Immature natural killer cell (primary cell): ENCODE data around the gene C1QTNF5. TPM values are rescaled to one million over a fixed set of nuclear protein-coding genes. Genes with fewer than 3 reads are reported as not detected.

Experiments
- DNase-seq, 3 donors: peaks; one replicate each; pipeline ENCODE4 v3.0.0; 2022; ENCODE audit warnings: mixed read lengths in 1 of 3
- H3K27ac Mint-ChIP-seq, 6 donors: one replicate each; pipeline ENCODE4 v1.8.0; 2020; ENCODE audit warnings: mixed read lengths in 6 of 6, mild to moderate bottlenecking in 5 of 6, inconsistent platforms in 4 of 6, moderate library complexity in 3 of 6
- H3K27me3 Mint-ChIP-seq, 3 donors: one replicate each; pipeline ENCODE4 v1.8.0; 2020 to 2021; ENCODE audit warnings: low read depth in 3 of 3, mild to moderate bottlenecking in 3 of 3, mixed read lengths in 3 of 3, moderate library complexity in 3 of 3, inconsistent platforms in 1 of 3
- H3K36me3 Mint-ChIP-seq, 3 donors: one replicate each; pipeline ENCODE4 v1.8.0; 2020; ENCODE audit warnings: mixed read lengths in 3 of 3, inconsistent platforms in 2 of 3, mild to moderate bottlenecking in 2 of 3
- H3K4me1 Mint-ChIP-seq, 2 donors: one replicate each; pipeline ENCODE4 v1.8.0; 2020; ENCODE audit warnings: inconsistent platforms in 2 of 2, mild to moderate bottlenecking in 2 of 2, mixed read lengths in 2 of 2, moderate library complexity in 1 of 2
- H3K4me3 Mint-ChIP-seq, 5 donors: one replicate each; pipeline ENCODE4 v1.8.0; 2020; ENCODE audit warnings: mild to moderate bottlenecking in 5 of 5, mixed read lengths in 5 of 5, inconsistent platforms in 3 of 5, moderate library complexity in 3 of 5
- H3K9me3 Mint-ChIP-seq, 6 donors: one replicate each; pipeline ENCODE4 v1.8.0; 2020; ENCODE audit warnings: mild to moderate bottlenecking in 6 of 6, mixed read lengths in 6 of 6, inconsistent platforms in 4 of 6, moderate library complexity in 3 of 6
- polyA plus RNA-seq, 3 donors: library from polyadenylated mRNA; unstranded; fragments of 300-500 nt; fragmentation: Illumina TruSeq; gene quantifications; one replicate each; pipeline ENCODE4 v1.2.3, GENCODE V29; 2021

C1QTNF5 gene
- polyA plus RNA-seq, 3 donors from 2014 or later: not detected

GRCh38 chr11:119359365-119360214 is 18.9 kb upstream of the C1QTNF5 start:
- H3K9me3 Mint-ChIP-seq: no peaks in the 10 kb centered on the region
- peaks cover 10 to 20% of the 10 kb centered on the region in 2 donors for H3K4me1 Mint-ChIP-seq
- no peak overlapping the region for H3K27ac Mint-ChIP-seq
- no peak for DNase-seq
- H3K27me3 Mint-ChIP-seq: peaks cover 15 to 27% (median 18%) of the 10 kb centered on the region in 3 donors
- no peak overlapping the region for H3K4me3 Mint-ChIP-seq
- H3K36me3 Mint-ChIP-seq: no peaks in the 10 kb centered on the region

GRCh38 chr11:119357074-119357473 is 16.4 kb upstream of the C1QTNF5 start:
- Mint-ChIP-seq H3K36me3 (peaks cover 0 to 3% (median 0%) of the 10 kb centered on the region in 3 donors), H3K9me3 (no peaks in the 10 kb centered on the region), H3K4me1 (peaks cover 5 to 10% of the 10 kb centered on the region in 2 donors), H3K27ac (no peak overlapping the region), H3K4me3 (peak overlapping the region; percentile 53 to 66 (median 62)), H3K27me3 (peaks cover 10 to 20% (median 18%) of the 10 kb centered on the region in 3 donors)
- no peak for DNase-seq

GRCh38 chr11:119356349-119357031 is 15.8 kb upstream of the C1QTNF5 start:
- Mint-ChIP-seq H3K4me1 (peaks cover 5 to 10% of the 10 kb centered on the region in 2 donors), H3K27ac (peak overlapping the region in 4 of 6 donors; percentile 6 to 70 (median 63)), H3K36me3 (peaks cover 0 to 3% (median 0%) of the 10 kb centered on the region in 3 donors), H3K9me3 (no peaks in the 10 kb centered on the region), H3K27me3 (peaks cover 10 to 18% (median 15%) of the 10 kb centered on the region in 3 donors), H3K4me3 (peak overlapping the region; percentile 82 to 94 (median 92))
- DNase-seq: peak; percentile 55 to 66 (median 62)

DNA sequence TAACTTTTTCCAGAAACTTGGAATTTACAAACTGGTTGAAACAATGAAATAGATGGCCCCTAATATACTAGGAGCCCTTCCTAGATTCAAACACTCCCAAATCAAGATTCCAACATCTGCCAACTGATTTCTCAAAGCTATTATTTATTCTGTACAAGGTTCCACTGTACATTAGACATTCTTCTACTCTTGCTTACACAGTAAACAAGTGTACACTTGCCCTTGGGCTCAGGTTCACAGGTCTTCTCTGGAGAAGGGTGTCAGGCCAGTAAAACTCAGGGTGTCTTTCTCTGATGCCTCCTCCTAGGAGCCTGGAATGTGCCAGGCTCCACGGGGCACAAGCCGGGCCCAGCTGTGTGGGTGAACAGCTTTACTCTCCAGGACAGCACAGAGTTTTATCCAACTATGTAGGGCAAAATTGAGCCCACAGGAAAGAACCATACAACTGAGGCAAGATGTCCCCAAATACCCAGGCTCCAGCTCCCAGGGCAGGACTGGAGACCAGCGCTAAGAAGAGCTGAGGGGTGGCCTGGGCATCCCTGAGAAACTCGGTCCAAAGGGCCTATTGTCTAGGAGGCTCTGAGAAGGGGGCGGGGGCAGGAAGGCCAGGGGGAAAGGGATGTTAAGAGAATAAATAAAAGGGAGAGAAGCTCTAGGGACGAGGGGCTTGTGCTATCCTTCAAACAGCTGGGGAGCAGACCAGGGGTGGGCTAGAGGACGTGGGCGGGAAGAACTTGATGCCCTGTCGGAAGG is 14.6 kb upstream of the C1QTNF5 start:
- Mint-ChIP-seq H3K9me3 (no peaks in the 10 kb centered on the region), H3K27ac (no peak overlapping the region), H3K27me3 (peaks cover 10 to 18% (median 15%) of the 10 kb centered on the region in 3 donors), H3K4me3 (peak overlapping the region; percentile 29 to 89 (median 49)), H3K36me3 (peaks cover 0 to 3% (median 2%) of the 10 kb centered on the region in 3 donors), H3K4me1 (peaks cover 5 to 10% of the 10 kb centered on the region in 2 donors)
- DNase-seq: no peak

GRCh38 chr11:119352857-119353260 is 12.2 kb upstream of the C1QTNF5 start:
- peaks cover 5 to 10% of the 10 kb centered on the region in 2 donors for H3K4me1 Mint-ChIP-seq
- H3K27ac Mint-ChIP-seq: no peak overlapping the region
- no peaks in the 10 kb centered on the region for H3K9me3 Mint-ChIP-seq
- no peak for DNase-seq
- no peak overlapping the region for H3K4me3 Mint-ChIP-seq
- peaks cover 4 to 14% (median 11%) of the 10 kb centered on the region in 3 donors for H3K27me3 Mint-ChIP-seq
- peaks cover 0 to 3% (median 2%) of the 10 kb centered on the region in 3 donors for H3K36me3 Mint-ChIP-seq

GRCh38 chr11:119351232-119351631 is 10.5 kb upstream of the C1QTNF5 start:
- peak overlapping the region in 1 of 6 donors; percentile 61 for H3K27ac Mint-ChIP-seq
- H3K9me3 Mint-ChIP-seq: no peaks in the 10 kb centered on the region
- peaks cover 2 to 4% of the 10 kb centered on the region in 2 donors for H3K4me1 Mint-ChIP-seq
- peaks cover 0 to 3% (median 2%) of the 10 kb centered on the region in 3 donors for H3K36me3 Mint-ChIP-seq
- peaks cover 4 to 10% (median 6%) of the 10 kb centered on the region in 3 donors for H3K27me3 Mint-ChIP-seq
- H3K4me3 Mint-ChIP-seq: no peak overlapping the region
- DNase-seq: no peak

- no peak for DNase-seq
- Mint-ChIP-seq H3K4me3 (no peak overlapping the region), H3K9me3 (no peaks in the 10 kb centered on the region), H3K4me1 (no peaks in the 10 kb centered on the region), H3K36me3 (peaks cover 0 to 3% (median 2%) of the 10 kb centered on the region in 3 donors), H3K27me3 (peaks cover 3 to 7% (median 4%) of the 10 kb centered on the region in 3 donors), H3K27ac (no peak overlapping the region)
Observed at GRCh38 chr11:119350302-119350701, 9.6 kb upstream of the C1QTNF5 start.

GRCh38 chr11:119347940-119348605 is 7.4 kb upstream of the C1QTNF5 start:
- Mint-ChIP-seq H3K27me3 (peaks cover 4 to 11% (median 5%) of the 10 kb centered on the region in 3 donors), H3K36me3 (peaks cover 0 to 3% (median 2%) of the 10 kb centered on the region in 3 donors), H3K4me3 (no peak overlapping the region), H3K27ac (no peak overlapping the region), H3K9me3 (no peaks in the 10 kb centered on the region), H3K4me1 (no peaks in the 10 kb centered on the region)
- no peak for DNase-seq

- no peak for DNase-seq
- Mint-ChIP-seq H3K9me3 (no peaks in the 10 kb centered on the region), H3K36me3 (peaks cover 0 to 2% (median 0%) of the 10 kb centered on the region in 3 donors), H3K27ac (no peak overlapping the region), H3K4me1 (no peaks in the 10 kb centered on the region), H3K4me3 (no peak overlapping the region), H3K27me3 (peaks cover 3 to 8% (median 5%) of the 10 kb centered on the region in 3 donors)
Observed at GRCh38 chr11:119347242-119347641, 6.6 kb upstream of the C1QTNF5 start.

- Mint-ChIP-seq H3K36me3 (peaks cover 0 to 2% (median 0%) of the 10 kb centered on the region in 3 donors), H3K4me1 (no peaks in the 10 kb centered on the region), H3K27me3 (peaks cover 5 to 8% (median 6%) of the 10 kb centered on the region in 3 donors), H3K4me3 (no peak within 1 kb of the TSS), H3K9me3 (no peaks in the 10 kb centered on the region), H3K27ac (no peak within 1 kb of the TSS)
- DNase-seq: no peak
Observed at GRCh38 chr11:119346605-119347004, 5.9 kb upstream of the C1QTNF5 start, which contains the start of gene MFRP. MFRP (minus strand) TSS chr11:119346705; CDS start chr11:119346513, 192 bp downstream.

GRCh38 chr11:119345685-119346084 is 5.0 kb upstream of the C1QTNF5 start:
- DNase-seq: no peak
- Mint-ChIP-seq H3K9me3 (no peaks in the 10 kb centered on the region), H3K4me1 (peaks cover 0 to 4% of the 10 kb centered on the region in 2 donors), H3K36me3 (no peaks in the 10 kb centered on the region), H3K27me3 (peaks cover 5 to 10% (median 10%) of the 10 kb centered on the region in 3 donors), H3K27ac (no peak overlapping the region), H3K4me3 (no peak overlapping the region)

- Mint-ChIP-seq H3K27ac (no peak overlapping the region), H3K36me3 (no peaks in the 10 kb centered on the region), H3K4me1 (peaks cover 0 to 5% of the 10 kb centered on the region in 2 donors), H3K9me3 (no peaks in the 10 kb centered on the region), H3K27me3 (peaks cover 5 to 10% (median 7%) of the 10 kb centered on the region in 3 donors), H3K4me3 (no peak overlapping the region)
- no peak for DNase-seq
Observed at GRCh38 chr11:119344291-119345010, 3.8 kb upstream of the C1QTNF5 start.
